ENCODE data around the gene ABHD18.

GRCh38 chr4:128029907-128030306, 64.7 kb downstream of the ABHD18 start:
- TF ChIP-seq CTCF (IDR thresholded peaks at IDR 0.05 in 4 of 5, conservative IDR thresholded peaks at IDR 0.05 in 1 of 5) (no peak), POLR2A (IDR thresholded peaks at IDR 0.05) (no peak)
